ENCODE data around the gene YBX2. TPM values are rescaled to one million over a fixed set of nuclear protein-coding genes. Genes with fewer than 3 reads are reported as not detected.
A peak's percentile ranks its signal among the peaks of the same experiment; 100 is the strongest.
"Not testable (repeated sequence)": the region's sequence is repeated elsewhere in the genome, so short reads cannot be mapped to it uniquely, and the experiment has no call there.

Gene YBX2
- total RNA-seq, 1 donor from 2014 or later: 14.6 TPM

- peak; percentile 13 for DNase-seq (ENCODE audit: low spot score)
- H3K27ac Mint-ChIP-seq (ENCODE audit: unreplicated experiment): peak within 1 kb of the TSS; percentile 57
- no peaks in the 10 kb centered on the region for H3K9me3 Mint-ChIP-seq (ENCODE audit: unreplicated experiment)
- H3K4me1 Mint-ChIP-seq (ENCODE audit: unreplicated experiment): peaks cover 15% of the 10 kb centered on the region
- H3K27me3 Mint-ChIP-seq (ENCODE audit: unreplicated experiment): peaks cover 2% of the 10 kb centered on the region
- H3K36me3 Mint-ChIP-seq (ENCODE audit: low read depth, unreplicated experiment): no peaks in the 10 kb centered on the region
- TF ChIP-seq CTCF (IDR thresholded peaks at IDR 0.05; ENCODE audit: unreplicated experiment): no peak
- no peak within 1 kb of the TSS for H3K4me3 Mint-ChIP-seq (ENCODE audit: unreplicated experiment)
Measured at GRCh38 chr17:7336240-7337175, 42.1 kb upstream of the YBX2 start, which contains the start of gene ACAP1. ACAP1 (plus strand) TSS chr17:7336529; CDS start chr17:7336735, 206 bp downstream.

- H3K36me3 Mint-ChIP-seq (ENCODE audit: low read depth, unreplicated experiment): not testable (repeated sequence)
Measured at GRCh38 chr17:7335765-7336164, 41.3 kb upstream of the YBX2 start.

GRCh38 chr17:7334938-7335538 is 40.6 kb upstream of the YBX2 start:
- Mint-ChIP-seq H3K9me3 (ENCODE audit: unreplicated experiment) (no peaks in the 10 kb centered on the region), H3K36me3 (ENCODE audit: low read depth, unreplicated experiment) (no peaks in the 10 kb centered on the region), H3K4me1 (ENCODE audit: unreplicated experiment) (peaks cover 16% of the 10 kb centered on the region), H3K27me3 (ENCODE audit: unreplicated experiment) (peaks cover 3% of the 10 kb centered on the region), H3K4me3 (ENCODE audit: unreplicated experiment) (no peak overlapping the region), H3K27ac (ENCODE audit: unreplicated experiment) (peak overlapping the region; percentile 57)
- no peak for DNase-seq (ENCODE audit: low spot score)
- no peak for TF ChIP-seq CTCF (IDR thresholded peaks at IDR 0.05; ENCODE audit: unreplicated experiment)

More at GRCh38 chr17:7335765-7336164, 41.3 kb upstream of the YBX2 start:
- Mint-ChIP-seq H3K27ac (ENCODE audit: unreplicated experiment) (peak overlapping the region; percentile 57), H3K4me1 (ENCODE audit: unreplicated experiment) (peaks cover 15% of the 10 kb centered on the region)
- H3K9me3 Mint-ChIP-seq (ENCODE audit: unreplicated experiment); H3K27me3 Mint-ChIP-seq (ENCODE audit: unreplicated experiment); DNase-seq (ENCODE audit: low spot score); H3K4me3 Mint-ChIP-seq (ENCODE audit: unreplicated experiment): not testable (repeated sequence)

GRCh38 chr17:7332600-7333069 is 38.2 kb upstream of the YBX2 start:
- Mint-ChIP-seq H3K4me1 (ENCODE audit: unreplicated experiment) (peaks cover 32% of the 10 kb centered on the region), H3K36me3 (ENCODE audit: low read depth, unreplicated experiment) (peaks cover 13% of the 10 kb centered on the region)
- H3K27me3 Mint-ChIP-seq (ENCODE audit: unreplicated experiment); H3K9me3 Mint-ChIP-seq (ENCODE audit: unreplicated experiment); DNase-seq (ENCODE audit: low spot score); H3K4me3 Mint-ChIP-seq (ENCODE audit: unreplicated experiment); H3K27ac Mint-ChIP-seq (ENCODE audit: unreplicated experiment): not testable (repeated sequence)

GRCh38 chr17:7332111-7332510 is 37.7 kb upstream of the YBX2 start:
- no peak for TF ChIP-seq CTCF (IDR thresholded peaks at IDR 0.05; ENCODE audit: unreplicated experiment)
- no peak for DNase-seq (ENCODE audit: low spot score)
- Mint-ChIP-seq H3K27ac (ENCODE audit: unreplicated experiment) (no peak overlapping the region), H3K4me1 (ENCODE audit: unreplicated experiment) (peaks cover 28% of the 10 kb centered on the region), H3K4me3 (ENCODE audit: unreplicated experiment) (no peak overlapping the region), H3K36me3 (ENCODE audit: low read depth, unreplicated experiment) (peaks cover 13% of the 10 kb centered on the region), H3K9me3 (ENCODE audit: unreplicated experiment) (no peaks in the 10 kb centered on the region), H3K27me3 (ENCODE audit: unreplicated experiment) (peaks cover 7% of the 10 kb centered on the region)
